ENCODE data around the gene BET1. TPM values are rescaled to one million over a fixed set of nuclear protein-coding genes. Genes with fewer than 3 reads are reported as not detected.
"Not testable (repeated sequence)": the region's sequence is repeated elsewhere in the genome, so short reads cannot be mapped to it uniquely, and the experiment has no call there.

Gene BET1
- total RNA-seq, 1 donor from 2014 or later: 35.4 TPM

- Histone ChIP-seq H3K36me3 (ENCODE audit: control insufficient read depth, insufficient read depth, low read length) (no peaks in the 10 kb centered on the region), H3K27me3 (ENCODE audit: control insufficient read depth, insufficient read depth, low read length) (no peaks in the 10 kb centered on the region), H3K4me3 (ENCODE audit: low read depth, low read length) (no peak overlapping the region)
- no peak for DNase-seq (ENCODE audit: low read depth)
- TF ChIP-seq CTCF (IDR thresholded peaks at IDR 0.05; ENCODE audit: insufficient read depth, low read length, poor library complexity, severe bottlenecking): no peak
These were observed 24.6 kb upstream of the BET1 start for GRCh38 chr7:94028768-94029167.

GRCh38 chr7:94026619-94027018, 22.5 kb upstream of the BET1 start:
- not testable (repeated sequence) for H3K4me3 ChIP-seq (ENCODE audit: low read depth, low read length); DNase-seq (ENCODE audit: low read depth)

GRCh38 chr7:94022550-94022949, 18.4 kb upstream of the BET1 start:
- TF ChIP-seq CTCF (IDR thresholded peaks at IDR 0.05; ENCODE audit: insufficient read depth, low read length, poor library complexity, severe bottlenecking): no peak
- DNase-seq (ENCODE audit: low read depth): no peak
- Histone ChIP-seq H3K36me3 (ENCODE audit: control insufficient read depth, insufficient read depth, low read length) (no peaks in the 10 kb centered on the region), H3K27me3 (ENCODE audit: control insufficient read depth, insufficient read depth, low read length) (no peaks in the 10 kb centered on the region), H3K4me3 (ENCODE audit: low read depth, low read length) (no peak overlapping the region)

More at GRCh38 chr7:94026619-94027018, 22.5 kb upstream of the BET1 start:
- not testable (repeated sequence) for H3K27me3 ChIP-seq (ENCODE audit: control insufficient read depth, insufficient read depth, low read length); H3K36me3 ChIP-seq (ENCODE audit: control insufficient read depth, insufficient read depth, low read length)

GRCh38 chr7:94016786-94017185, 12.6 kb upstream of the BET1 start:
- Histone ChIP-seq H3K27me3 (ENCODE audit: control insufficient read depth, insufficient read depth, low read length) (no peaks in the 10 kb centered on the region), H3K36me3 (ENCODE audit: control insufficient read depth, insufficient read depth, low read length) (no peaks in the 10 kb centered on the region), H3K4me3 (ENCODE audit: low read depth, low read length) (no peak overlapping the region)
- TF ChIP-seq CTCF (IDR thresholded peaks at IDR 0.05; ENCODE audit: insufficient read depth, low read length, poor library complexity, severe bottlenecking): no peak
- DNase-seq (ENCODE audit: low read depth): no peak

GRCh38 chr7:94015538-94015937, 11.4 kb upstream of the BET1 start:
- H3K27me3 ChIP-seq (ENCODE audit: control insufficient read depth, insufficient read depth, low read length): no peaks in the 10 kb centered on the region
- DNase-seq (ENCODE audit: low read depth): no peak
- no peak for TF ChIP-seq CTCF (IDR thresholded peaks at IDR 0.05; ENCODE audit: insufficient read depth, low read length, poor library complexity, severe bottlenecking)
- no peaks in the 10 kb centered on the region for H3K36me3 ChIP-seq (ENCODE audit: control insufficient read depth, insufficient read depth, low read length)
- no peak overlapping the region for H3K4me3 ChIP-seq (ENCODE audit: low read depth, low read length)

GRCh38 chr7:94012746-94013145, 8.6 kb upstream of the BET1 start:
- no peak for TF ChIP-seq CTCF (IDR thresholded peaks at IDR 0.05; ENCODE audit: insufficient read depth, low read length, poor library complexity, severe bottlenecking)
- no peak for DNase-seq (ENCODE audit: low read depth)
- Histone ChIP-seq H3K27me3 (ENCODE audit: control insufficient read depth, insufficient read depth, low read length) (no peaks in the 10 kb centered on the region), H3K4me3 (ENCODE audit: low read depth, low read length) (no peak overlapping the region), H3K36me3 (ENCODE audit: control insufficient read depth, insufficient read depth, low read length) (no peaks in the 10 kb centered on the region)

All from kidney epithelial cell (primary cell).